OCI-LY3 (cell line): ENCODE results near the gene ROR2.

Experiments used
- CTCF ChIP-seq: fragments of 200-600, 300-600 bp; sonication (generic); IDR thresholded peaks from 2 replicates; pipeline ENCODE4 v1.5.1; 2014; ENCODE audit warnings: antibody characterized with exemption, low read length, low read depth
- EZH2phosphoT487 ChIP-seq: fragments of 200-600 bp; shearing (Covaris generic); IDR thresholded peaks from 2 replicates; pipeline ENCODE4 v1.6.1; 2018; ENCODE audit warnings: antibody characterized with exemption, mixed run types, low read depth

- no peak for TF ChIP-seq CTCF
- TF ChIP-seq EZH2phosphoT487, result no peak
Observed at GRCh38 chr9:91833878-91834255, 116.2 kb downstream of the ROR2 start.
